Measurements from ENCODE around the gene RARG.

- TF ChIP-seq CTCF (IDR thresholded peaks at IDR 0.05): no peak
- no peak for TF ChIP-seq ZFX (IDR thresholded peaks at IDR 0.05; ENCODE audit: borderline replicate concordance)
Measured at GRCh38 chr12:53227341-53227740, 4.7 kb downstream of the RARG start.

All from 22Rv1 (cell line).